Endothelial cell of umbilical vein (primary cell): ENCODE data around the gene OR4D5. TPM values are rescaled to one million over a fixed set of nuclear protein-coding genes. Genes with fewer than 3 reads are reported as not detected.

ENCODE experiments used
- BruUV-seq: library from RNA; stranded (reverse); fragments of 400-500 nt; replicated peaks from 2 replicates; lab custom pipeline; 2021; lab: Mats Ljungman, UMichigan
- CTCF ChIA-PET: fragments of 300-600, 350-600 bp; sonication (Branson Sonifier 250); formaldehyde crosslinking; loops from one replicate; lab custom pipeline; 2021; ENCODE audit warnings: antibody characterized with exemption, inconsistent platforms; lab: Charles Lee
- POLR2A ChIA-PET: fragments of 300-600, 350-600 bp; sonication (Branson Sonifier 250); formaldehyde crosslinking; loops from one replicate; lab custom pipeline; 2021; ENCODE audit warnings: antibody characterized with exemption, inconsistent platforms; lab: Charles Lee
- DNase-seq: peaks from one replicate; pipeline ENCODE4 v3.0.0-alpha.2; 2011; ENCODE audit warnings: low read depth, low spot score
- FAIRE-seq: peaks from 2 replicates; lab custom pipeline; 2011; peaks lifted over from hg19 to GRCh38; lab: Jason Lieb, UNC
- H2AFZ ChIP-seq: 2 replicates; pipeline ENCODE4 v1.6.0; 2012; ENCODE audit warnings: low read depth, low read length, control low read depth, inconsistent platforms
- H3K27ac ChIP-seq: 2 replicates; pipeline ENCODE4 v1.5.1; 2011; ENCODE audit warnings: low read depth, mild to moderate bottlenecking, control low read depth, low read length, moderate library complexity; ENCODE audit not compliant: insufficient read depth
- H3K27me3 ChIP-seq, 2 experiments: 2 replicates each; pipeline versions ENCODE4 v1.6.0 to v1.6.1; 2011; ENCODE audit warnings: low read length in 2 of 2, mixed read lengths in 1 of 2; ENCODE audit not compliant: control insufficient read depth in 2 of 2, insufficient read depth in 2 of 2
- H3K36me3 ChIP-seq, 2 experiments: 2 replicates in 1 of 2; 3 replicates in 1 of 2; pipeline ENCODE4 v1.5.1; 2011; ENCODE audit warnings: low read length in 2 of 2, mild to moderate bottlenecking in 1 of 2, moderate library complexity in 1 of 2; ENCODE audit not compliant: control insufficient read depth in 2 of 2, insufficient read depth in 2 of 2; ENCODE audit errors: extremely low read depth in 1 of 2
- H3K4me1 ChIP-seq: 3 replicates; pipeline ENCODE4 v1.5.1; 2011; ENCODE audit warnings: mild to moderate bottlenecking, low read length; ENCODE audit not compliant: control insufficient read depth, insufficient read depth; ENCODE audit errors: extremely low read depth
- H3K4me2 ChIP-seq: 2 replicates; pipeline ENCODE4 v1.6.1; 2011; ENCODE audit warnings: low read length, control low read depth, mixed read lengths; ENCODE audit not compliant: insufficient read depth
- H3K4me3 ChIP-seq, 3 experiments: fragments of 200-600 bp in 1 of 3; sonication (generic), shearing (Covaris generic) in 1 of 3; replicated peaks in 1 of 3; 2 replicates each; pipeline ENCODE4 v1.5.1; 2011 to 2016; ENCODE audit warnings: control low read depth in 3 of 3, low read length in 3 of 3, mild to moderate bottlenecking in 2 of 3, inconsistent platforms in 1 of 3, low read depth in 1 of 3, moderate library complexity in 1 of 3; ENCODE audit not compliant: insufficient read depth in 1 of 3
- H3K79me2 ChIP-seq: 2 replicates; pipeline ENCODE4 v1.6.0; 2012; ENCODE audit warnings: low read length, inconsistent platforms; ENCODE audit not compliant: control insufficient read depth, insufficient read depth
- H3K9ac ChIP-seq: replicated peaks from 2 replicates; pipeline ENCODE3; 2011; ENCODE audit warnings: low read length, control low read depth; ENCODE audit not compliant: insufficient read depth; ENCODE audit errors: extremely low read depth
- H3K9me1 ChIP-seq: replicated peaks from 3 replicates; pipeline ENCODE4 v1.6.0; 2011; ENCODE audit warnings: mild to moderate bottlenecking, low read length; ENCODE audit not compliant: control insufficient read depth, insufficient read depth; ENCODE audit errors: extremely low read depth
- H3K9me3 ChIP-seq: replicated peaks from 2 replicates; pipeline ENCODE4 v1.5.1; 2012; ENCODE audit warnings: low read length, inconsistent platforms; ENCODE audit not compliant: control insufficient read depth, insufficient read depth
- H4K20me1 ChIP-seq: replicated peaks from 2 replicates; pipeline ENCODE3; 2011; ENCODE audit warnings: mild to moderate bottlenecking, low read length; ENCODE audit not compliant: control insufficient read depth, insufficient read depth; ENCODE audit errors: extremely low read depth
- CTCF ChIP-seq, 2 donors: IDR thresholded peaks; 1 replicate in 1 of 2; 2 replicates in 1 of 2; pipeline ENCODE4 v1.5.1; 2011; ENCODE audit warnings: low read length in 2 of 2, mild to moderate bottlenecking in 2 of 2, moderate library complexity in 2 of 2, control low read depth in 1 of 2, inconsistent platforms in 1 of 2, low read depth in 1 of 2; ENCODE audit not compliant: insufficient read depth in 1 of 2; ENCODE audit errors: extremely low read depth in 1 of 2
- EZH2 ChIP-seq: IDR thresholded peaks from 2 replicates; pipeline ENCODE4 v1.6.1; 2012; ENCODE audit warnings: borderline replicate concordance, low read depth, mild to moderate bottlenecking, moderate library complexity, low read length, inconsistent platforms; ENCODE audit not compliant: severe bottlenecking
- FOS ChIP-seq: IDR thresholded peaks from 2 replicates; pipeline ENCODE4 v1.6.1; 2011; ENCODE audit warnings: mild to moderate bottlenecking, low read length, moderate library complexity, borderline replicate concordance; ENCODE audit not compliant: insufficient read depth
- GATA2 ChIP-seq: IDR thresholded peaks from 2 replicates; pipeline ENCODE4 v1.7.0; 2011; ENCODE audit warnings: low read depth, mild to moderate bottlenecking, moderate library complexity, mixed read lengths, low read length; ENCODE audit not compliant: insufficient read length, insufficient read depth
- JUN ChIP-seq: IDR thresholded peaks from 2 replicates; pipeline ENCODE4 v1.6.1; 2011; ENCODE audit warnings: borderline replicate concordance, low read depth; ENCODE audit not compliant: insufficient read length, insufficient read depth
- MAX ChIP-seq: IDR thresholded peaks from 2 replicates; pipeline ENCODE4 v1.6.1; 2011; ENCODE audit not compliant: insufficient read depth, insufficient read length
- MYC ChIP-seq: IDR thresholded peaks from one replicate; pipeline ENCODE4 v1.6.1; 2011; ENCODE audit warnings: mild to moderate bottlenecking, low read depth, low read length
- POLR2A ChIP-seq: IDR thresholded peaks from 2 replicates; pipeline ENCODE4 v1.6.1; 2012; ENCODE audit warnings: low read depth, mild to moderate bottlenecking, control low read depth, low read length
- POLR2AphosphoS5 ChIP-seq: IDR thresholded peaks from 2 replicates; pipeline ENCODE4 v1.6.1; 2012; ENCODE audit warnings: low read depth, mild to moderate bottlenecking, control low read depth, low read length, moderate library complexity; ENCODE audit not compliant: insufficient read depth
- dilution Hi-C: fragments of 300-500 bp; cut with MboI; formaldehyde crosslinking; loops from one replicate; pipeline ENCODE4 v1.15.0; 2019; ENCODE audit warnings: low sequenced_read_pairs; ENCODE audit not compliant: extremely low pct_ligation_motif_present
- intact Hi-C: fragments of 100-400 bp; cut with micrococcal nuclease; formaldehyde crosslinking; loops from one replicate; pipeline ENCODE4 v1.10.0; 2022
- polyA plus RNA-seq, 4 experiments: library from polyadenylated mRNA; depleted of rRNA in 3 of 4; stranded (reverse) in 3 of 4; unstranded in 1 of 4; fragments of >200 nt; gene quantifications; 2 replicates each; pipeline versions ENCODE4 v1.2.1 to v1.2.3, GENCODE V29; 2011 to 2012; ENCODE audit warnings: missing spikeins in 1 of 4
- total RNA-seq: library from RNA; stranded (reverse); gene quantifications from 2 replicates; pipeline ENCODE4 v1.2.3, GENCODE V29; 2021

Gene OR4D5
- total and polyA plus RNA-seq, 2 donors (not counting 3 experiments of a cell fraction or from before 2014, with no cell fraction given), result not detected

- BruUV-seq, result no TSS peak
- Histone ChIP-seq H3K4me3 (no peak within 1 kb of the TSS), H3K4me2 (no peak within 1 kb of the TSS), H3K36me3 (no peaks in the 10 kb centered on the region), H3K79me2 (no peaks in the 10 kb centered on the region), H3K27me3 (no peaks in the 10 kb centered on the region), H3K4me1 (no peaks in the 10 kb centered on the region), H2AFZ (no peak within 1 kb of the TSS), H3K9ac (no peak within 1 kb of the TSS), H4K20me1 (no peaks in the 10 kb centered on the region), H3K9me3 (no peaks in the 10 kb centered on the region), H3K27ac (no peak within 1 kb of the TSS), H3K9me1 (no peaks in the 10 kb centered on the region)
- TF ChIP-seq POLR2A (no peak), CTCF (IDR thresholded peaks at IDR 0.05; ENCODE audit: extremely low read depth in 1 of 2, insufficient read depth in 1 of 2, low read depth in 1 of 2, low read length in 2 of 2) (no peak), EZH2 (no peak), POLR2AphosphoS5 (no peak)
- no peak for FAIRE-seq
- intact Hi-C loops (no loop called here), dilution Hi-C loops (no loop called here)
- no peak for DNase-seq
- ChIA-PET CTCF (no interaction called here), POLR2A (no interaction called here)
These were observed 4.3 kb downstream of the OR4D5 start, which contains the start of gene OR6T1 for GRCh38 chr11:123943738-123944137. Gene OR6T1 (minus strand): TSS chr11:123943838. CDS start chr11:123943838, 0 bp downstream.

- ChIA-PET CTCF (interaction anchor here (1.4 kb wide), 1 partner anchor 127 kb away, joined by 4 read pairs; no protein-coding TSS in a partner anchor), POLR2A (no interaction called here)
- dilution Hi-C loops, result no loop called here
- H4K20me1 ChIP-seq, result no peaks in the 10 kb centered on the region
- no peak for DNase-seq
- H3K9me1 ChIP-seq, result no peaks in the 10 kb centered on the region
- intact Hi-C loops, result no loop called here
- no peak overlapping the region for H3K4me3 ChIP-seq
- no peak overlapping the region for H2AFZ ChIP-seq
- H3K4me1 ChIP-seq, result no peaks in the 10 kb centered on the region
- no TSS peak for BruUV-seq
- no peak overlapping the region for H3K9ac ChIP-seq
- no peaks in the 10 kb centered on the region for H3K79me2 ChIP-seq
- H3K27me3 ChIP-seq, result peaks cover 0 to 4% of the 10 kb centered on the region in 2 experiments
- H3K36me3 ChIP-seq, result no peaks in the 10 kb centered on the region
- no peak for FAIRE-seq
- no peak for TF ChIP-seq JUN
- no peak for TF ChIP-seq EZH2
- no peak for TF ChIP-seq CTCF (IDR thresholded peaks at IDR 0.05; ENCODE audit: extremely low read depth in 1 of 2, insufficient read depth in 1 of 2, low read depth in 1 of 2, low read length in 2 of 2)
- TF ChIP-seq MAX, result no peak
- no peak for TF ChIP-seq POLR2A
- no peak for TF ChIP-seq POLR2AphosphoS5
- TF ChIP-seq MYC, result no peak
- no peak for TF ChIP-seq GATA2
- no peak for TF ChIP-seq FOS
- no peaks in the 10 kb centered on the region for H3K9me3 ChIP-seq
- no peak overlapping the region for H3K27ac ChIP-seq
- H3K4me2 ChIP-seq, result no peak overlapping the region
These were observed 5.7 kb downstream of the OR4D5 start for GRCh38 chr11:123945132-123945531.
